Activated CD4-positive, alpha-beta T cell treated with anti-CD3 and anti-CD28 coated beads, Interleukin-2, amount 10 ng/mL, durations not matched to agents 24 days and 14 days (primary cell): Measurements from ENCODE around the gene RNF207. TPM values are rescaled to one million over a fixed set of nuclear protein-coding genes. Genes with fewer than 3 reads are reported as not detected.

Experiments used
- DNase-seq: peaks from one replicate; pipeline ENCODE4 v3.0.0; 2022
- H3K27ac Mint-ChIP-seq: one replicate; pipeline ENCODE4 v1.8.0; 2022; ENCODE audit warnings: mild to moderate bottlenecking, mixed read lengths
- H3K27me3 Mint-ChIP-seq: one replicate; pipeline ENCODE4 v1.8.0; 2022; ENCODE audit warnings: mixed read lengths
- H3K36me3 Mint-ChIP-seq: one replicate; pipeline ENCODE4 v1.8.0; 2022; ENCODE audit warnings: low read depth, mild to moderate bottlenecking, mixed read lengths
- H3K4me1 Mint-ChIP-seq: one replicate; pipeline ENCODE4 v1.8.0; 2021; ENCODE audit warnings: mixed read lengths
- H3K4me3 Mint-ChIP-seq: one replicate; pipeline ENCODE4 v1.8.0; 2022; ENCODE audit warnings: mild to moderate bottlenecking, moderate library complexity, mixed read lengths
- H3K9me3 Mint-ChIP-seq: one replicate; pipeline ENCODE4 v1.8.0; 2021; ENCODE audit warnings: mixed read lengths
- intact Hi-C: fragments of 100-400 bp; cut with micrococcal nuclease; formaldehyde crosslinking; loops from one replicate; pipeline ENCODE4 v1.15.1; 2023
- total RNA-seq: library from RNA; stranded (reverse); gene quantifications from 2 replicates; pipeline ENCODE4 v1.2.3, GENCODE V29; 2022

RNF207 gene
- total RNA-seq: 53.2 and 54.7 TPM in 2 replicates

- intact Hi-C loops: loop anchor here (1.0 to 5.0 kb wide), 4 partner anchors 29 to 396 kb away; partner anchors contain the start of genes ACOT7, ICMT and KLHL21
- Mint-ChIP-seq H3K36me3 (peaks cover 12% of the 10 kb centered on the region), H3K27me3 (no peaks in the 10 kb centered on the region), H3K9me3 (no peaks in the 10 kb centered on the region), H3K4me3 (peak within 1 kb of the TSS; percentile 85), H3K4me1 (peaks cover 17% of the 10 kb centered on the region), H3K27ac (peak within 1 kb of the TSS; percentile 82)
- DNase-seq: peak; percentile 94
These were observed at the start of gene RNF207 for GRCh38 chr1:6205849-6206519. Gene RNF207, plus strand, starts transcription at chr1:6206119. Its CDS starts 417 bp downstream, at chr1:6206536.

GRCh38 chr1:6157132-6157527 lies 48.8 kb upstream of the RNF207 start:
- Mint-ChIP-seq H3K9me3 (no peaks in the 10 kb centered on the region), H3K27me3 (peaks cover 5% of the 10 kb centered on the region), H3K27ac (no peak overlapping the region), H3K4me3 (no peak overlapping the region), H3K4me1 (peaks cover 11% of the 10 kb centered on the region), H3K36me3 (no peaks in the 10 kb centered on the region)
- no peak for DNase-seq
- intact Hi-C loops: no loop called here

- no peaks in the 10 kb centered on the region for H3K9me3 Mint-ChIP-seq
- DNase-seq: no peak
- intact Hi-C loops: no loop called here
- H3K4me1 Mint-ChIP-seq: peaks cover 11% of the 10 kb centered on the region
- peak overlapping the region; percentile 21 for H3K27ac Mint-ChIP-seq
- H3K27me3 Mint-ChIP-seq: peaks cover 5% of the 10 kb centered on the region
- no peaks in the 10 kb centered on the region for H3K36me3 Mint-ChIP-seq
- no peak overlapping the region for H3K4me3 Mint-ChIP-seq
These were observed 48.3 kb upstream of the RNF207 start for GRCh38 chr1:6157528-6158174.

- H3K36me3 Mint-ChIP-seq: no peaks in the 10 kb centered on the region
- H3K4me1 Mint-ChIP-seq: peaks cover 11% of the 10 kb centered on the region
- no peaks in the 10 kb centered on the region for H3K9me3 Mint-ChIP-seq
- intact Hi-C loops: no loop called here
- peaks cover 5% of the 10 kb centered on the region for H3K27me3 Mint-ChIP-seq
- DNase-seq: no peak
- no peak overlapping the region for H3K27ac Mint-ChIP-seq
- H3K4me3 Mint-ChIP-seq: no peak overlapping the region
These were observed 47.7 kb upstream of the RNF207 start for GRCh38 chr1:6158181-6158580.

- Mint-ChIP-seq H3K36me3 (no peaks in the 10 kb centered on the region), H3K27me3 (peaks cover 5% of the 10 kb centered on the region)
- intact Hi-C loops: no loop called here
These were observed 43.6 kb upstream of the RNF207 start for GRCh38 chr1:6162341-6162740.

GRCh38 chr1:6162773-6163172 lies 43.1 kb upstream of the RNF207 start:
- intact Hi-C loops: no loop called here
- no peaks in the 10 kb centered on the region for H3K9me3 Mint-ChIP-seq
- H3K36me3 Mint-ChIP-seq: no peaks in the 10 kb centered on the region
- peaks cover 7% of the 10 kb centered on the region for H3K27me3 Mint-ChIP-seq
- peaks cover 3% of the 10 kb centered on the region for H3K4me1 Mint-ChIP-seq
- H3K4me3 Mint-ChIP-seq: no peak overlapping the region
- no peak overlapping the region for H3K27ac Mint-ChIP-seq
- no peak for DNase-seq

More at GRCh38 chr1:6162341-6162740, 43.6 kb upstream of the RNF207 start:
- H3K4me3 Mint-ChIP-seq: no peak overlapping the region
- peaks cover 7% of the 10 kb centered on the region for H3K4me1 Mint-ChIP-seq
- H3K9me3 Mint-ChIP-seq: no peaks in the 10 kb centered on the region
- no peak overlapping the region for H3K27ac Mint-ChIP-seq
- DNase-seq: no peak

GRCh38 chr1:6163191-6163972 lies 42.5 kb upstream of the RNF207 start:
- Mint-ChIP-seq H3K27ac (no peak overlapping the region), H3K4me1 (no peaks in the 10 kb centered on the region), H3K36me3 (no peaks in the 10 kb centered on the region), H3K27me3 (peaks cover 7% of the 10 kb centered on the region), H3K4me3 (no peak overlapping the region), H3K9me3 (no peaks in the 10 kb centered on the region)
- no peak for DNase-seq
- intact Hi-C loops: no loop called here

- Mint-ChIP-seq H3K4me1 (no peaks in the 10 kb centered on the region), H3K36me3 (no peaks in the 10 kb centered on the region), H3K27ac (no peak overlapping the region), H3K27me3 (peaks cover 7% of the 10 kb centered on the region), H3K4me3 (no peak overlapping the region), H3K9me3 (no peaks in the 10 kb centered on the region)
- DNase-seq: no peak
- intact Hi-C loops: no loop called here
These were observed 41.8 kb upstream of the RNF207 start for GRCh38 chr1:6163973-6164617.

- DNase-seq: no peak
- no peak overlapping the region for H3K27ac Mint-ChIP-seq
- H3K36me3 Mint-ChIP-seq: no peaks in the 10 kb centered on the region
- H3K9me3 Mint-ChIP-seq: no peaks in the 10 kb centered on the region
- no peaks in the 10 kb centered on the region for H3K4me1 Mint-ChIP-seq
- H3K4me3 Mint-ChIP-seq: no peak overlapping the region
- H3K27me3 Mint-ChIP-seq: peaks cover 7% of the 10 kb centered on the region
- intact Hi-C loops: no loop called here
These were observed 40.9 kb upstream of the RNF207 start for GRCh38 chr1:6165027-6165426.

- no peaks in the 10 kb centered on the region for H3K4me1 Mint-ChIP-seq
- no peak overlapping the region for H3K27ac Mint-ChIP-seq
- peaks cover 7% of the 10 kb centered on the region for H3K27me3 Mint-ChIP-seq
- no peak overlapping the region for H3K4me3 Mint-ChIP-seq
- intact Hi-C loops: no loop called here
- DNase-seq: no peak
- H3K36me3 Mint-ChIP-seq: no peaks in the 10 kb centered on the region
- H3K9me3 Mint-ChIP-seq: no peaks in the 10 kb centered on the region
These were observed 40.4 kb upstream of the RNF207 start for GRCh38 chr1:6165441-6165985.

GRCh38 chr1:6166221-6166620 lies 39.7 kb upstream of the RNF207 start:
- H3K4me3 Mint-ChIP-seq: no peak overlapping the region
- no peaks in the 10 kb centered on the region for H3K9me3 Mint-ChIP-seq
- H3K36me3 Mint-ChIP-seq: no peaks in the 10 kb centered on the region
- intact Hi-C loops: no loop called here
- no peak overlapping the region for H3K27ac Mint-ChIP-seq
- H3K27me3 Mint-ChIP-seq: peaks cover 4% of the 10 kb centered on the region
- no peak for DNase-seq
- no peaks in the 10 kb centered on the region for H3K4me1 Mint-ChIP-seq

GRCh38 chr1:6166655-6167390 lies 39.1 kb upstream of the RNF207 start:
- Mint-ChIP-seq H3K36me3 (no peaks in the 10 kb centered on the region), H3K27ac (no peak overlapping the region), H3K4me1 (no peaks in the 10 kb centered on the region), H3K4me3 (no peak overlapping the region), H3K9me3 (no peaks in the 10 kb centered on the region), H3K27me3 (peaks cover 2% of the 10 kb centered on the region)
- DNase-seq: no peak
- intact Hi-C loops: no loop called here
